Vagina (tissue), 2 donors: ENCODE results near the gene VWA3B.

ENCODE experiments used
- CTCF ChIP-seq, 3 experiments: fragments of 450-650 bp in 2 of 3; fragments of 200-600 bp in 1 of 3; sonication (generic) in 1 of 3; IDR thresholded peaks; one replicate each; pipeline ENCODE4 v1.5.1; 2017 to 2019; ENCODE audit warnings: antibody characterized with exemption in 3 of 3, mild to moderate bottlenecking in 2 of 3, moderate library complexity in 2 of 3
- POLR2A ChIP-seq, 2 donors: fragments of 450-650 bp; IDR thresholded peaks; one replicate each; pipeline ENCODE4 v1.6.1; 2017; ENCODE audit warnings: antibody characterized with exemption in 2 of 2, mild to moderate bottlenecking in 2 of 2, moderate library complexity in 2 of 2

- TF ChIP-seq CTCF (IDR thresholded peaks at IDR 0.05) (no peak), POLR2A (IDR thresholded peaks at IDR 0.05) (no peak)
Measured at GRCh38 chr2:98093146-98093545, 6.2 kb downstream of the VWA3B start.
